HEK293 (cell line): ENCODE results near the gene C17orf113.

Source experiments
- CTCF ChIA-PET: fragments of 350-600 bp; formaldehyde crosslinking; extraction: SDS; loops from one replicate; lab custom pipeline; 2021; ENCODE audit warnings: antibody characterized with exemption; lab: Yijun Ruan, JAX
- POLR2A ChIA-PET: fragments of 300-600 bp; formaldehyde crosslinking; extraction: SDS; loops from one replicate; lab custom pipeline; 2020; ENCODE audit warnings: antibody characterized with exemption, inconsistent platforms; lab: Yijun Ruan, JAX
- H3K27ac ChIP-seq: fragments of 200-500 bp; sonication (Bioruptor generic); 2 replicates; pipeline ENCODE4 v1.5.1; 2014; ENCODE audit warnings: low read depth, low read length, control low read depth, inconsistent platforms; ENCODE audit errors: extremely low read depth
- H3K36me3 ChIP-seq, 2 experiments: fragments of 200-500 bp in 1 of 2; sonication (Bioruptor generic) in 1 of 2; 1 replicate in 1 of 2; 2 replicates in 1 of 2; pipeline ENCODE4 v1.5.1; 2014 to 2017; ENCODE audit warnings: inconsistent platforms in 2 of 2, low read length in 2 of 2; ENCODE audit not compliant: control insufficient read depth in 2 of 2, insufficient read depth in 1 of 2
- H3K4me1 ChIP-seq: fragments of 200-500 bp; sonication (Bioruptor generic); 2 replicates; pipeline ENCODE4 v1.5.1; 2014; ENCODE audit warnings: mild to moderate bottlenecking, low read length, inconsistent platforms; ENCODE audit not compliant: control insufficient read depth, insufficient read depth
- H3K4me3 ChIP-seq: 2 replicates; pipeline ENCODE4 v1.5.1; 2011; ENCODE audit warnings: low read depth, mild to moderate bottlenecking, control low read depth, low read length, moderate library complexity
- H3K9me3 ChIP-seq: fragments of 200-500 bp; sonication (Bioruptor generic); 2 replicates; pipeline ENCODE4 v1.5.1; 2014; ENCODE audit warnings: low read depth, low read length, inconsistent platforms; ENCODE audit not compliant: control insufficient read depth, insufficient read depth
- EGR2 ChIP-seq: fragments of 450-650 bp; formaldehyde crosslinking; IDR thresholded peaks from 2 replicates; pipeline ENCODE4 v1.5.1; 2016; ENCODE audit warnings: low read depth, missing biosample characterization, missing genetic modification characterization
- IKZF3 ChIP-seq: fragments of 450-650 bp; IDR thresholded peaks from 2 replicates; pipeline ENCODE4 v1.5.0; 2018; ENCODE audit warnings: missing biosample characterization, mild to moderate bottlenecking, missing genetic modification characterization, moderate library complexity
- MYNN ChIP-seq: fragments of 450-650 bp; formaldehyde crosslinking; IDR thresholded peaks from 2 replicates; pipeline ENCODE4 v1.5.1; 2016; ENCODE audit warnings: missing biosample characterization, missing genetic modification characterization, borderline replicate concordance
- OVOL3 ChIP-seq: fragments of 450-650 bp; formaldehyde crosslinking; IDR thresholded peaks from 2 replicates; pipeline ENCODE4 v1.5.1; 2016; ENCODE audit warnings: missing biosample characterization, missing genetic modification characterization
- SP2 ChIP-seq: fragments of 450-650 bp; formaldehyde crosslinking; IDR thresholded peaks from 2 replicates; pipeline ENCODE4 v1.5.1; 2016; ENCODE audit warnings: missing biosample characterization, missing genetic modification characterization
- TRIM28 ChIP-seq: IDR thresholded peaks from 2 replicates; pipeline ENCODE4 v1.6.1; 2011; ENCODE audit warnings: low read length, control low read depth, borderline replicate concordance
- TSHZ1 ChIP-seq: fragments of 450-650 bp; formaldehyde crosslinking; IDR thresholded peaks from 2 replicates; pipeline ENCODE4 v1.5.1; 2016; ENCODE audit warnings: missing biosample characterization, missing genetic modification characterization, borderline replicate concordance
- ZBTB17 ChIP-seq: fragments of 450-650 bp; formaldehyde crosslinking; IDR thresholded peaks from 2 replicates; pipeline ENCODE4 v1.5.1; 2016; ENCODE audit warnings: missing biosample characterization, missing genetic modification characterization
- ZBTB20 ChIP-seq: fragments of 450-650 bp; formaldehyde crosslinking; IDR thresholded peaks from 2 replicates; pipeline ENCODE4 v1.5.1; 2016; ENCODE audit warnings: missing biosample characterization, missing genetic modification characterization
- ZBTB21 ChIP-seq: fragments of 450-650 bp; formaldehyde crosslinking; IDR thresholded peaks from 2 replicates; pipeline ENCODE4 v1.5.1; 2017; ENCODE audit warnings: missing biosample characterization, missing genetic modification characterization
- ZBTB49 ChIP-seq: fragments of 450-650 bp; formaldehyde crosslinking; IDR thresholded peaks from 2 replicates; pipeline ENCODE4 v1.5.1; 2016; ENCODE audit warnings: missing biosample characterization, missing genetic modification characterization, low read depth
- ZEB2 ChIP-seq: fragments of 450-650 bp; formaldehyde crosslinking; IDR thresholded peaks from 2 replicates; pipeline ENCODE4 v1.5.1; 2016; ENCODE audit warnings: missing biosample characterization, missing genetic modification characterization
- ZFHX2 ChIP-seq: fragments of 450-650 bp; formaldehyde crosslinking; conservative IDR thresholded peaks from 2 replicates; pipeline ENCODE4 v1.5.1; 2016; ENCODE audit warnings: missing biosample characterization, missing genetic modification characterization
- ZNF146 ChIP-seq: fragments of 450-650 bp; formaldehyde crosslinking; IDR thresholded peaks from 2 replicates; pipeline ENCODE4 v1.5.1; 2016; ENCODE audit warnings: missing biosample characterization, missing genetic modification characterization
- ZNF157 ChIP-seq: fragments of 450-650 bp; formaldehyde crosslinking; IDR thresholded peaks from 2 replicates; pipeline ENCODE4 v1.5.1; 2016; ENCODE audit warnings: missing biosample characterization, missing genetic modification characterization
- ZNF175 ChIP-seq: fragments of 450-650 bp; formaldehyde crosslinking; IDR thresholded peaks from 2 replicates; pipeline ENCODE4 v1.5.1; 2016; ENCODE audit warnings: missing biosample characterization, missing genetic modification characterization
- ZNF239 ChIP-seq: fragments of 450-650 bp; formaldehyde crosslinking; IDR thresholded peaks from 2 replicates; pipeline ENCODE4 v1.5.1; 2016; ENCODE audit warnings: missing biosample characterization, missing genetic modification characterization
- ZNF26 ChIP-seq: fragments of 450-650 bp; formaldehyde crosslinking; IDR thresholded peaks from 2 replicates; pipeline ENCODE4 v1.5.1; 2016; ENCODE audit warnings: missing biosample characterization, missing genetic modification characterization
- ZNF324 ChIP-seq: fragments of 450-650 bp; formaldehyde crosslinking; IDR thresholded peaks from 2 replicates; pipeline ENCODE4 v1.5.1; 2016; ENCODE audit warnings: missing biosample characterization, missing genetic modification characterization
- ZNF488 ChIP-seq: fragments of 450-650 bp; formaldehyde crosslinking; IDR thresholded peaks from 2 replicates; pipeline ENCODE4 v1.5.1; 2016; ENCODE audit warnings: missing biosample characterization, missing genetic modification characterization
- ZNF555 ChIP-seq: fragments of 450-650 bp; formaldehyde crosslinking; conservative IDR thresholded peaks from 2 replicates; pipeline ENCODE4 v1.5.1; 2017; ENCODE audit warnings: missing biosample characterization, mild to moderate bottlenecking, missing genetic modification characterization, inconsistent platforms
- ZNF585B ChIP-seq: fragments of 450-650 bp; formaldehyde crosslinking; IDR thresholded peaks from 2 replicates; pipeline ENCODE4 v1.5.1; 2016; ENCODE audit warnings: missing biosample characterization, missing genetic modification characterization
- ZNF600 ChIP-seq: fragments of 450-650 bp; formaldehyde crosslinking; IDR thresholded peaks from 2 replicates; pipeline ENCODE4 v1.5.1; 2016; ENCODE audit warnings: missing biosample characterization, missing genetic modification characterization
- ZNF791 ChIP-seq: fragments of 450-650 bp; formaldehyde crosslinking; IDR thresholded peaks from 2 replicates; pipeline ENCODE4 v1.5.1; 2016; ENCODE audit warnings: missing biosample characterization, missing genetic modification characterization
- ZSCAN23 ChIP-seq: fragments of 450-650 bp; formaldehyde crosslinking; IDR thresholded peaks from 2 replicates; pipeline ENCODE4 v1.5.1; 2016; ENCODE audit warnings: missing biosample characterization, missing genetic modification characterization

Gene C17orf113

GRCh38 chr17:42051645-42052044, 1.2 kb upstream of the C17orf113 start:
- ChIA-PET POLR2A (interaction anchor here (1.0 to 1.1 kb wide), 2 partner anchors 24 to 32 kb away, joined by 3 to 4 read pairs; partner anchors contain the start of gene NKIRAS2), CTCF (interaction anchor here (0.6 to 1.5 kb wide), 11 partner anchors 17 to 351 kb away, joined by 3 to 11 read pairs (median 4); partner anchors contain the start of gene NKIRAS2)
- TF ChIP-seq ZNF157 (tag by site-specific recombination) (no peak), ZNF600 (peak; percentile 72)
- H3K36me3 ChIP-seq: no peaks in the 10 kb centered on the region
- no peak overlapping the region; the same call in 1 of the 2 replicates for H3K27ac ChIP-seq
- no peaks in the 10 kb centered on the region for H3K9me3 ChIP-seq
- H3K4me3 ChIP-seq: no peak overlapping the region
- H3K4me1 ChIP-seq: no peaks in the 10 kb centered on the region; the same call in 1 of the 2 replicates

- H3K4me3 ChIP-seq: peak overlapping the region; percentile 50
- CTCF ChIA-PET: interaction anchor here (0.6 to 1.5 kb wide), 14 partner anchors 15 to 352 kb away, joined by 3 to 11 read pairs (median 4); partner anchors contain the start of gene NKIRAS2
- no peak for TF ChIP-seq TSHZ1 (tag by site-specific recombination)
- TF ChIP-seq MYNN (tag by site-specific recombination): no peak
- TF ChIP-seq ZEB2 (tag by site-specific recombination): no peak
- TF ChIP-seq ZNF239 (tag by site-specific recombination): no peak
- no peak for TF ChIP-seq ZBTB21
- no peak for TF ChIP-seq TRIM28
- no peak for TF ChIP-seq ZNF324 (tag by site-specific recombination)
- no peak for TF ChIP-seq ZNF488 (tag by site-specific recombination)
- TF ChIP-seq ZNF146 (tag by site-specific recombination): no peak
- TF ChIP-seq ZNF791 (tag by site-specific recombination): no peak
- no peak for TF ChIP-seq ZBTB49
- TF ChIP-seq ZNF585B: no peak
- TF ChIP-seq EGR2 (tag by site-specific recombination): peak; percentile 76
- TF ChIP-seq IKZF3 (tag by site-specific recombination): peak; percentile 47
- TF ChIP-seq ZBTB20 (tag by site-specific recombination): peak; percentile 18; the same call in 1 of the 2 replicates
- peak; percentile 51 for TF ChIP-seq ZFHX2
- no peak for TF ChIP-seq ZNF555 (tag by site-specific recombination)
- no peak for TF ChIP-seq OVOL3
- 0 out of 2 replicates have a peak, but pooled peaks have one; percentile 27 for TF ChIP-seq SP2 (tag by site-specific recombination)
- 0 out of 2 replicates have a peak, but pooled peaks have one; percentile 12 for TF ChIP-seq ZNF600
- no peak for TF ChIP-seq ZSCAN23 (tag by site-specific recombination)
- peak; percentile 53; the same call in 1 of the 2 replicates for TF ChIP-seq ZBTB17
- no peak for TF ChIP-seq ZNF175 (tag by site-specific recombination)
- no peak for TF ChIP-seq ZNF26 (tag by site-specific recombination)
- H3K9me3 ChIP-seq: no peaks in the 10 kb centered on the region
- POLR2A ChIA-PET: interaction anchor here (0.7 to 1.1 kb wide), 3 partner anchors 24 to 57 kb away, joined by 3 to 4 read pairs (median 3); partner anchors contain the start of gene NKIRAS2
- H3K4me1 ChIP-seq: no peaks in the 10 kb centered on the region; the same call in 1 of the 2 replicates
- H3K27ac ChIP-seq: peak overlapping the region; percentile 30; the same call in 1 of the 2 replicates
- no peaks in the 10 kb centered on the region for H3K36me3 ChIP-seq
These were observed 606 bp upstream of the C17orf113 start for GRCh38 chr17:42051013-42051400.
